HK-2 (cell line): ENCODE measurements around the gene RPS2.
A peak's percentile ranks its signal among the peaks of the same experiment; 100 is the strongest.
"Not testable (repeated sequence)": the region's sequence is repeated elsewhere in the genome, so short reads cannot be mapped to it uniquely, and the experiment has no call there.

ENCODE experiments used
- DNase-seq: peaks from one replicate; pipeline ENCODE4 v3.0.0-alpha.2; 2018; ENCODE audit not compliant: unreplicated experiment

Gene RPS2

DNA sequence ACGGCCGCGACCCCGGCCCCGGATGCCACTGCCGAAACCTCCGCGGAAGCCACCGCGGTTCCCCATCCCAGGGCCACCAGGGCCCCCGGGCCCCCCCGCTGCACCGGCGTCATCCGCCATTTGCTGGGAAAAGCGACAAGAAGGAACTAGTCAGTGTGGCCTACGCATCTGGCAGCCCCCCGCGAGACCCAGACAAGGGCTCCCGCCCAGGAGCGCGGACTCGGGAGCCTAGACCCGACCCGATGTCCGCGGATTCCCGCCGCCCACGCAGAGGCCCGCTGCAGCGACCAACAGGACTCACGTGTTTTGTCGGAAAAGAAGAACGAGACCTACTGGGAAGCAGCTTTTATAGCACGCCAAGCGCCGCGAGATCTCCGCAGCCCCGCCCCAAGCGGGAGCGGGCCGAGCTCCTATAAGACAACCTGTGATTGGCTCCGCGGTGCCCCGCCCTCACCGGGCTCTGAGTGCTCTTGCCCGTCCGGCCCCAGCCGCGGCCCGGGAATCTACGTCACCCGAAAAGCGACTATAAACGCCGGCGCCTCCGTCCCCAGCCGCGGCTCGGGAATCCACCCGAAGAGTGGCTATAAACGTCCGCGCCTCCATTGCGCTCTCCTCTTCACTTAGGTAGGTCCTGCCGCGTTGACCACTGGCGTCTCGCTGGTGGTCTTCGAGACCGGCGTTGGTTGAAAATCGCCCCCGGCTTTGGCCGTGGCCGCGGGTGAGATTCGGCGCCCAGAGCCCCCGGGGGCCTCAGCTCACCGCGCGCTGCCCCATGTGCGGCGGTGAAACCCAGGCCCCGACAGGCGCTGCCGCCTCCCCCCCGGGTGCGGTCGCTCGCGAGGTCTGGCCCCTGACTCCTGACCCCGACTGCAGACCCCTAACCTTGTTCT is at the start of gene RPS2:
Gene RPS2, minus strand, starts transcription at position 321 of the 890 bp plus-strand sequence. Its CDS starts 201 bp downstream, at position 120.
- peak; percentile 94 for DNase-seq

DNA sequence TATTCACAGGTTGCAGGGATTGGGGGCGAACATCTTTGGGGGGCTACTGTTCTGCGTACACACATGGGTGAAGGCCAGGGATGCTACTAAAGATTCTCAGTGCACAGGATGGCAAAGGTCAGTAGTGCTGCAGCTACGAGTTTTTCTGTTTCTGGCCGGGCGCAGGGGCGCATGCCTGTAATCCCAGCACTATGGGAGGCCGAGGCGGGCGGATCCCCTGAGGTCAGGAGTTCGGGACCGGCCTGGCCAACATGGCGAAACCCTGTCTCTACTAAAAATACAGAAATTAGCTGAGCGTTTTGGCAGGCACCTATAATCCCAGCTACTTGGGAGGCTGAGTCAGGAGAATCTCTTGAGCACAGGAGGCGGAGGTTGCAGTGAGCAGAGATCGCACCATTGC is 48.9 kb upstream of the RPS2 start:
- no peak for DNase-seq

DNA sequence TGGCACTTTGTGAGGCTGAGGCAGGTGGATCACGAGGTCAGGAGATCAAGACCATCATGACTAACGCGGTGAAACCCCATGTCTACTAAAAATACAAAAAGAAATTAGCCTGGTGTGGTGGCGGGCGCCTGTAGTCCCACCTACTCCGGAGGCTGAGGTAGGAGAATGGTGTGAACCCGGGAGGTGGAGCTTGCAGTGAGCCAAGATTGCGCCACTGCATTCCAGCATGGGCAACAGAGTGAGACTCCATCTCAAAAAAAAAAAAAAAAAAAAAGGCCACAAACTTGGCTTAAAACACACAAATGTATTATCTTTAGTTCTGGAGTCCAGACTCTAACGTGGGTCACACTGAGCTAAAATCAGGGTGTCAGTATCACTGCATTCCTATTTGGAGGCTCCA is 47.1 kb upstream of the RPS2 start:
- DNase-seq: not testable (repeated sequence)

DNA sequence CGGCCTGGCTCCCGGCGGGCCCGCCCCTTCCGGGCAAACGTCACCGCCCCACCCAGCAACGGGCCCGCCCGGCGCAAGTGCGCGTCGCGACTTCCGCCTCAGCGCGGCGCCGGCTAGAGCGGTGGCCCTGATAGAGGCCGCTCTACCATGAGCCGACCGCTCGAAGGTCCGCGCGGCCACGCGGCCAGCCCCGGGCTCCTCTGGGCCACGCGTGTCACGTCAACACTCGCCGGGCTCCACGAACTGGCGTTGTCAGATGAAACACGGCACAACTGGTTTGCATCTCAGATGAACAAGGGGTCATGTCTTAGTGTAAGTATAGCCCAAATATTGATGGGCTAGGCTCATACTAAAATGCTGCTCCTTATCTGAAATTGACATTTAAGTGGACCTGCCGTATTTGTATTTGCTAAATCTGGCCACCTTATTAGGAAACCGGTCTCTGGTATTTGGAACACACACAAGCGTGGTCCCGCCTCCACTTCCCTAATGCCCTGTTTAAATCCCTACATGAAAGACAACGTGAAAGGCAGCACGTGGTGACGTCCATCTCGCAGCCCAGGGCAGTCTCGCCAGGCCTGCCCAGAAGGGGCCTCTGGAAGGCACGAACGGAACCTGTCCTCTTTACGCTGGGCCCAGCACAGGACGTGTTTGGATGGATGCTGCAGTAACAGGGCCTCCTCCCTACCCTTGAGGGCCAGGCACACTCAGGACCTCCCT is 45.3 kb upstream of the RPS2 start, which contains the start of gene ZNF598:
Gene ZNF598, minus strand, starts transcription at position 31 of the 720 bp plus-strand sequence.
- DNase-seq: peak; percentile 70

DNA sequence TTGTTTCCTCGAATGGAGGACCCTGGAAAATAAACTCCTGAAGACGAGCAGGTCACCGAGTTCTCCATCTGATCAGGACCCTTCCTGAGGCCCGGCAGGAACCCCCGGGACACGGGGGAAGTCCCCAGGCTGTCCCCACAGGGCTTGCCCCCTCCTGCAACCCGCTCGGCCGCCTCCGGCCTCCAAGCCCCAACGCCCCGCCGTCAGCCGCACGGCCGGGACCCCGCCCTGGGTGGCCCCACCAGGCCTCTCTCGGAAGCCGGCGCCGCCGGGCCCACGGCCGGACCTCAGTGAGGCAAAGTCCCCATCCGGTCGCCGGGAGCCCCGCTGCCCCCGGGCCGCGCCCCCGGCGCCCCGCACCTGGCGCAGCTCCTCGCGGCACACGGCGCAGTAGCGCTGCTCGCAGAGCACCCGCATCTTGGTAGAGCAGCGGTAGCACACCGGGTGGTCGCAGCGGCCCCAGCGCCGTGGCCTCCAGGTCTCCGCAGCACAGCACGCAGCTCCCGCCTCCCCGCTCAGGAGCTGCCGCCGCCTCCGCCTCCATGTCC is 44.6 kb upstream of the RPS2 start:
- DNase-seq: no peak

DNA sequence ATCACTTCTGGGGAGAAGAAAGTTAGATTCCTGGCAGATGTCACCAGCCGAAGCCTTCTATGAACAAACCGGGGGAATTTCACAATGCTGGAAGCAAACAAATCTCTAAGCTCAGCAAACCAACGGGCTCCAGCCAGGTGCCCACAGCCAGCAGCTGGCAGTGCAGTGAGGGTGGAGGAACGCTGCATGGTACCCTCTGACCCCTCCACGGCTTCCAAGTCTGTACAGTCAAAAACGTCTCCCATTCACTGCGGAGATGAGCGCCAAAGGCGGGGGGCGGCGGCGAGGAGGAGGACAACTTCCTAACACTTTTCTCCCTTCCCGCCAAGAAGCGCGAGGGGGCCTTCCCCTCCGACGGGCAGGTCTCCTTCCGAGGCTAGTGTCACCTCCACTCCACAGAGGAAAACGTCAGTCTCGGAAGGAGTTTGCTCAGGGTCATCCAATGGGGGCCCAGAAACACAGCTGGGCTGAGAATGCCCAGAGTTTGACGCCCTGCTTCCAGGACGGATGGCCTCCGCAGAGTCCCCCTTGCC is 44.1 kb upstream of the RPS2 start:
- peak; percentile 28 for DNase-seq

DNA sequence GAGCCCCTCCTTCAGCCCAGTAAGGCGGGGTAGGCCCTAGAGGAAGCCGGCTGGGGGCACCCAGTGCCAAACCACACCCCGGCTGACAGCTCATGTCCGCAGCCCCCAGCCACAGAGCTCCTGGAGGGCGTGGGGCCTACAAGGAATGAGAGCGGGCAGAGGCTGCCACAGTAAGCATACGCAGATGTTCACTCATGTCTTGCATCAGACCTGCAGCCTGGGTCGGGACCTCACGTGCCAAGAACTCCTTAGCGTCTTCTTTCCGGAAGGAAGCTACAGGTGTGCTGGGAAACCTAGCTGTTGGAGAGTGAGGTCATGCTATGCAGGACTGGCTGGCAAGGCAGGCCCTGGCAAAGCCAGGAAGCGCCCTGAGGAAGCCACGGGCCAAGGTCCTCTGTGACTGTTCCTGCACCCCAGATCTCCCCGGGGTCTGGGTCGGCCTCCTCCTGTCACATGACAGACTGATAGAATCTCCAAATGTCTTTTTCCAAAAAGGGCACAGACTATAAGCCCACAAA is 43.4 kb upstream of the RPS2 start:
- no peak for DNase-seq

DNA sequence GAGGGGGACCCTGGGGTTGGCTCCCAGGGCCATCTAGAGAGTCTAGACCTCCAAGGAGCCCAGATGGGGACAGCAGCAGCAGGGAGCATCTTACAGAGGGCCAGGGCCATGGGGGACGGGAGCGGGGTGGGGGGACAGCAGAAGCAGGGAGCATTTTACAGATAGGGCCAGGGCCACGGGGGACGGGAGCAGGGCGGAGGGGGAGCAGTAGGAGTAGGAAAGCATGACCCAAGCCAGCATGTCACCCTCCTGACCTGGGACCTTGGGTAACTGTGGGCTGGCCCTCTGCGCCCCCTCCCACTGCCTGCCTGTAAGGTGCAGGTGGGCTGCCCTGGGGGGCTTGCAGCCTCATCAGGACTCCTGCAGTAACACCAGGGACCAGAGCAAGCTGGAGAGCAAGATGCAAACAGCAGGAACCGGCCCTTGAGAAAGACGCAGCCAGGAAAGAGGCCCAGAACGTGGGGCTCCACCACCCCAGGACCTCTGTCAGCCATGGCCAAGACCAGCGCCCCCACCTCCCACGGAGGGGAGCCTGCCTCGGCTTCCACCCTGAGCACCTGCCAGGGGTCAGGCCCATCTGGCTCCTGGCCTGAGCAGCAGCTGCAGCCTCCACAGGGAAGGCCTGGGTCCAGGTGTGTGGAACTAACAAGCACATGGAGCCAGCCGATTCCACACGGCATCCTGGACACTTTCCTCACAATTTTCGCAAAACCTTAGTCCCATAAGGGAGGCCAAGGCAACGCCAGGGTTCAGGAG is 42.6 kb upstream of the RPS2 start:
- no peak for DNase-seq

DNA sequence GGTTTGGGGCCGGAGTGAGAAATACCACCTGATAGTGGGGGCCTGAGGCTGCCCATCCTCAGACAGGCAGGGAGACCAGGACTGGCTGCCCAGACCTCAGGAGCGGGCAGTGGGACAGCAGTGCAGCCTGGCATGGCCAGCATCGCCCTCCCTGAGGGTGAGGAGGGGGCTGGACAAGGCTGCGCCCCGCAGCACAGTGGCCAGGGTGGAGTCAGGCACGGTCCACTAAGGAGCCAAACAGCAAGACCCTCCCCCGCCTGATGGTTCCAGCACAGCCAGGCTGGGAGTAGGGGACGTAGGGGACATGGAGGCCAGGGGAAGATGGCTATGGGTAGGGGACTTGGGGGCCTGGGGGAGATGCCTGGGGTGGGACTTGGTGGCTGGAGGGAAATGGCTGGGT is 41.7 kb upstream of the RPS2 start:
- no peak for DNase-seq

DNA sequence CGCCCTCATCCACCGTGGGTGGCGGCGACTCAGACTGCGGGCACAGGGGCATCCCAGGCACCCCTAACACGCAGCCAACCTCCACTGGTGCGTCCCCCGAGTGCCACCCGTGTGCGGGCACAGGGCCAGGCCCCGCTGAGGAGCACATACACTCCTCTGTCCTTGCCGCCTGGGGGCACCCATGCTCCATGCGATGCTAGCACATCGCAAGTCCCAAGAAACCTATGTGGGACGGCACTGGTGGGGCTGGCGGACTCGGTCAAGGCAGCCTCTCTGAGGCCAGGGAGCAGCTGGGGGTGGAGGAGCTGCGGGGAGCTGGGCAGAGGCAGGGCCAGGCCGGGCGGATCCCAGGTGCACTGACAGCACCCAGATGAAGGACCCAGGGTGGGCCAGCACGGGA is 41.0 kb upstream of the RPS2 start:
- no peak for DNase-seq

DNA sequence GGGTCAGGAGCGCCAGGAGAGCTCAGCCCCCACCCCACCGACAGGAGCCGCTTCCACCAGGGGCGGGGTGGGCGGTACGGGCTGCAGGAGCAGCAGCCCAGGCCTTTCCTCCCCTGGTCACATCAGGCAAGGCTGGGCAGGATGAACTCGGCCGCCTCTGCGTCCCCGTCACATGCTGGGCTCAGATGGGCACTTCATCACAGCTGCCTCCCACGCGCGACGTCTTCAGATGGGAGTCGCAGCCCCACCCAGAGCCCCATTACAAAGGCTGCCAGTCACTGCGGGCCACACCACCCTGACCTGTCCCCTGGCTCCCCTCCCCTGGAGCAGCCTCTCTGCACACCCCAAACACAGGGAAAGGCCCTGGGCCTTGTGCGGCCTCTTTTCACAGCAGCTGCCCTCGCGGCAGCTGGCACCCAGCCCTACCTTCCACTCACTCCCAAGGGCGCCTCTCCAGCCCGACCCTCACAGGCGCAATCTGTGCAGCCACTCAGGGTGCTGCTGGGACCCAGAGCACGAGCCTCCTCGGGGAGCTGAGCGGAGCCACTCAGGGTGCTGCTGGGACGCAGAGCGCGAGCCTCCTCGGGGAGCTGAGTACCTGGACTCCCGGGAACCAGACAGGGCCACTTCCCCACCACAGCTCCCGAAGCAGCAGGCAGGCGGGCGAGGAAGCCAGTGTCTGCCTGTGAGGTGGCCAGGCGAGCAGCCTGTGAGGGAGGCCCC is 40.3 kb upstream of the RPS2 start:
- no peak for DNase-seq

DNA sequence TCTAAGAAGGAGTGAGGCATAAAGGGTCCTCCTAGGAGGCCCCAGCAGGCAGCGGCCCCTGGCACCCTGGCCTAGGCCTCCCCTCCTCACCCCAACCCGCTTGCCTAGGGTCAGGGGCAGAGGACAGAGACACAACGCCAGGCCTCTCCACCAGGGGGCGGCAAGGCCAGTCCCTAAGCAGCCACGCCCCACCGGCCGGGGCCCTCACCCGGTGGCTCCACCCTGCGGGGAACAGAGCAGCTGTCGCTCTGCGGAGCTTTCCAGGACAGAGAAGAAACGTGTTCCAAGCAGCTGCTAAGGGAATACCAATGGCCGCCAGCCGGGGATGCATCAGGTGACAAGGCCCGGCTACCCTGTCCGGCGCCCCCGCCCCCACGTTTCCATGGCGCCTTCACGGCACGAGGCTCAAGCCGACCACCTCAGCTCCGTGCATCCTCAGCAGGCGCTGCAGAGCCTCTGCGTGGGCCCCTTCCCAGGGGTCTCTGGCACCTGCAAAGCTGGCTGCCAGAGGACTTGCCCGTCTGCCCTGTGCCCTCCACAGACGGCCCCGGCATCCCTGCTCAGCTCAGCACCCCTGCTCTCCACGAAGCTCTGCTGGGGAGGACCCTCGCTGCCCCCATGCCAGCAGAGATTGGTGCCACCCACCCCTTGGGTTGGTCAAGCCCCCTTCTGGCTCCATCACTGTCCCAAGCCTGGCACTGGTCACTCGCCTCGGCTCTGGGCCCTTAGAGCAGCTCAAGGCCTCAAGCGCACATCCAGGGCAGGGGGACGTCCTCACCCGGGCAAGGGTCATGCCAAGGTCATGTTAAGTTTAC is 39.4 kb upstream of the RPS2 start:
- peak; percentile 61 for DNase-seq

DNA sequence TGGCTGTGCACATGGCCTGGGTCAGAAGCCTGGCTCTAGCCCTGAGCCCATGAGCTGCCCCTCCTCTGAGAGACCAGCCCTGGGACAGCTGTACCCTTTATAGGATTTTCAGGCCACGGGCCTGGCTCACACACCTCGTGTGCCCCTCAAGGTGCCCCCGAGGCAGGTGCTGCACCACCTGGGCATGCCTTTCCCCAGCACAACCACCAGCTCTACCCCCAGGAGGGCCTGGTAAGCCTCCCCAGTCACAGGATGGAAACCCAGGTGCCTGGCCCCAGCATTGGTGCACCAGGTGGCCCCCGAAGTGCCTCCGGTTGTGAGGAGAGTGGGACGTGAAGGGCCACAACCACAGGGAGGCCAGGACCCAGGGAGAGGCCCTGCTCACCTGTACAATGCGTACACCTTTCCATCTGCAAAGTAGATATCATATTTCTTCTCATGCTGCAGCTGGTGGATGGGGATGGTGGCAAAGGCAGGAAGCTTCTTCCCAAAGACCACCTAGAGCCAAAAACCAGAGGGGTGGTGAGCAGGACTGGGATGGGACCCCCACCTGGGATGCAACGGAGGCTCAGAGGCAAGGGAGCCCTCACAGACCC is 38.7 kb upstream of the RPS2 start:
- no peak for DNase-seq

DNA sequence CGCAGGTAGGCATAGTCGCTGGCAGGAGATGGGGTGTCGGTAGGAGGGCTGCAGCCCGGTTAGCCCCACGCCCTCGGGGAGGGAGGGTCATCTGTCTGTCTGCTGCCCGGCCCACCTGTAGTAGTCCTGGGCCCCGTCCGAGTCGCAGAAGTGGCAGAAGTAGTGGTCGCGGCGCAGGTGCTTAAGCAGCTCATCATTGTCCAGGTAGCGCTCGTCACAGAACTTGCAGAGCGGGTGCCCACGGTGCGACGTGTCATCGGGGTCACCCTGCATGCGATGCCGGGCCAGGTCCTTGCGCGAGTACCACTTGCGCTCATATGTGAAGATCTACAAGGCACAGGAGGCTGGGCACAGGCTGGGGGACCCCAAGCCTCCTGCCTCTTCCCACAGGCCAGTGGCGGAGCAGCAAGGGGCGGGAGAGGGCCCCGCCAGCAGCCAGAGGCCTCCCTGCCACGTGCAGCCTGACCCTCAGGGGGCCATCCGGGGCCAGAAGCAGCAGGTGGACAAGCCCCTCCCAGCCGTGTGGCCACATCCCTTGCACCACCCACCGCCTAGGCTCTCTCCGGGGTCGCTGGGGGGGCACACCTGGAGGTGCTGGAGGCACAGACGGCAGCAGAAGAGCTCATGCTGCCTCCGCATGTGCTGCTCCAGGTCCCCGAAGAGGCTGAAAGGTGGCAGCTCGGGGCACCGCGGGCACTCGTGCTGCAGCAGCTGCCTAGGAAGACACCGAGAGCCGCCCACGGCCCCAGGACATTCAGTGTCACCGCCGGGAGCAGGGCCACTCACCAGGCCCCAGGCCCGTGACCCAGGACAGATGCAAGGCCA is 38.0 kb upstream of the RPS2 start:
- DNase-seq: no peak

DNA sequence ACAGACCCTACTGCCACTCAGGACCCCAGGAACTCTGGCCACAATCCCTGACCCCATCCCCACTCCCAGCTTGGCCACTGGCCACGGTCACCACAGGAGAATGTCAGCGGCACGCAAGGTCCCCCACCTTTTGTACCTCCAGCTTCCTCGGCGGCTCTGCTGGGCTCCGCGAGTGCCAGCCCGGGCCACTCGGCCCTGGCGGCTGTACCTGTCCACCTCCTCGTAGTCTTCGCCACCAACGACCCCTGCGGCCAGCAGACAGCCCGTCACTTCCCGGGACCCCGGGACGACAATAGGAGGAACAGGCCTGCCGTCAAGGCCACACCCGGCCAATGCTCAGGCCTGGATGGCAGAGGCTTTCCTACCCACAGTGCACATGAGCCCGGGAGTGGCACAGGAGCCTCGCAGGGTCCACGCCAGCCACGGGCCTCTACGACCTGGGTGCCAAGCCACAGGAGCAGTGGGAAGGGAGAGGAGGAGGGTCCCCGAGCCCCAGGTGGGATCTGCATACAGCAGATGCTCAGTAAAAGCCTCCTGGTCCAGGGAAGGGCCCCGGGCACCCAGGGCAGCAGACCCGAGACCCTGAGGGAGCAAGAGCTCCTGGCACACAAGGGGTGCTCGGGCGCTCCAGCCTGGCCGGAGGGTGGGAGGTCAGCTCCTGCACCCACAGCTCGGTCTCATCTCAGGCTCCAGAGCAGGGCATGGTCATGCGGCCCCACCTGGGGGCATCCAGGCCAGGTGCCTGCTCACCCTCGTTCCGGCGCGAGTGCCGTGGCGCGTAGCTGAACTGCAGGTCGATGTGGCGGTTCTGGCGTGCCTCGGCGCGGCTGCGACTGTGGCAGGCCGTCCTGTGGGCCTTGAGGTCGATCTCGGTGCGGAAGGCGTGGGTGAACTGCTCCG is 37.1 kb upstream of the RPS2 start:
- no peak for DNase-seq

DNA sequence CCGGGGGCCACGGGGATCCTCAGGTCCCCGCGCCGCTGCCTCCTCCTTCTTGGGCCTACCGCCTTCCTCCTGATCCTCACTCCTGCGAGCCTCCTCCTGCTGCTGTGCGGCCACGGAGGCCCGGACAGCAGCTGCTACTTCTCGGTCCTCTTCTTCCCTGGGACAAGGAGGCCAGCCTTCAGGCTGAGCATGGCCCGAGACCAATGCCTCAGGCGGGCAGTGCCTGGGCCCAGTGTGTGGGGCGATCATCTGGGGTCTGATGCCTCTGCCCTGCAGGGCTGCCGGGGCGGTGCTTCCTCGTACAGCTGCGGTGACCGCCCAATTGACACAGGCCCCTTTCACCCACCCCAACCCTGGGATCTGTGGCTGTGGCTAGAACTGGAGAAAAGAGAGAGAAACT is 36.4 kb upstream of the RPS2 start:
- DNase-seq: no peak

DNA sequence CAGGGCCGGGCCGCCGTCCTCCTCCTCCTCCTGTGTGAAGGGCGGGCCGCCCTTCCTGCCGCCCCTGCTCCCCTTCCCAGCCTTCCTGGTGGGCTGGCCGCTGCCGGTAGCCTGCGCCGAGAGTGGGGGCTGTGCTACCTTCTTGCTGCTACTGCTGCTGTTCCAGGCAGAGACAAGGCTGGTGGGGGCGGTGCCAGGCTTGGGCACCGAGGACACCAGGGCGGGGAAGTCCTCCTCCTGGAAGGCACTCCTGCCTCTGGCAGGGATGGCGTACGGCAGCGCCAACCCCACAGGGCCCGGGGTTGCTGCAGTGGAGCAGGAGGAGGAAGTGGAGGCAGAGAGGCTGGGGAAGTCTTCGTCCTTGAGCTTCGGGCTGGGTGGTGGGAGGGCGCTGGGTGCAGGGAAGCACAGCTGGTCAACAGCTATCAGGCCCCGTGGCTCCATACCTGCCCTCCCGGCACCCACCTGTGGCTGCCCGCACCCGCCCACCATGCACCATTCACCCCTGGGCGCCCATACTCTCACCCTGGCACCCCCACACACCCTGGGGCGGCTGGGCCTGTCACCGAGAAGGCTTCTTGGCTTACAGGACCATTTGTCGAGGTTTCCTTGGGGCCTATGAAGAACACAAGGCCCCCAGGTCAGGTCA is 35.4 kb upstream of the RPS2 start:
- DNase-seq: no peak
